Prostate gland (tissue), 2 donors: ENCODE data around the gene UBE2J1.

ENCODE experiments used
- POLR2A ChIP-seq: fragments of 450-650 bp; IDR thresholded peaks from one replicate; pipeline ENCODE4 v1.6.1; 2016; ENCODE audit warnings: antibody characterized with exemption, mild to moderate bottlenecking
- POLR2AphosphoS5 ChIP-seq: sonication (generic); formaldehyde crosslinking; IDR thresholded peaks from one replicate; pipeline ENCODE4 v1.6.1; 2017; ENCODE audit warnings: antibody characterized with exemption
- TF ChIP-seq, protein P1 (sequence below), 4 experiments: fragments of 200-600 bp in 2 of 4; fragments of 450-650 bp in 2 of 4; sonication (generic) in 2 of 4; IDR thresholded peaks; 1 replicate in 3 of 4; 2 replicates in 1 of 4; pipeline ENCODE4 v1.5.1; 2016 to 2019; ENCODE audit warnings: antibody characterized with exemption in 4 of 4, mild to moderate bottlenecking in 2 of 4, moderate library complexity in 2 of 4

GRCh38 chr6:89330910-89331309 lies 21.6 kb downstream of the UBE2J1 start:
- no peak for TF ChIP-seq POLR2A
- TF ChIP-seq, protein P1, sequence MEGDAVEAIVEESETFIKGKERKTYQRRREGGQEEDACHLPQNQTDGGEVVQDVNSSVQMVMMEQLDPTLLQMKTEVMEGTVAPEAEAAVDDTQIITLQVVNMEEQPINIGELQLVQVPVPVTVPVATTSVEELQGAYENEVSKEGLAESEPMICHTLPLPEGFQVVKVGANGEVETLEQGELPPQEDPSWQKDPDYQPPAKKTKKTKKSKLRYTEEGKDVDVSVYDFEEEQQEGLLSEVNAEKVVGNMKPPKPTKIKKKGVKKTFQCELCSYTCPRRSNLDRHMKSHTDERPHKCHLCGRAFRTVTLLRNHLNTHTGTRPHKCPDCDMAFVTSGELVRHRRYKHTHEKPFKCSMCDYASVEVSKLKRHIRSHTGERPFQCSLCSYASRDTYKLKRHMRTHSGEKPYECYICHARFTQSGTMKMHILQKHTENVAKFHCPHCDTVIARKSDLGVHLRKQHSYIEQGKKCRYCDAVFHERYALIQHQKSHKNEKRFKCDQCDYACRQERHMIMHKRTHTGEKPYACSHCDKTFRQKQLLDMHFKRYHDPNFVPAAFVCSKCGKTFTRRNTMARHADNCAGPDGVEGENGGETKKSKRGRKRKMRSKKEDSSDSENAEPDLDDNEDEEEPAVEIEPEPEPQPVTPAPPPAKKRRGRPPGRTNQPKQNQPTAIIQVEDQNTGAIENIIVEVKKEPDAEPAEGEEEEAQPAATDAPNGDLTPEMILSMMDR (IDR thresholded peaks at IDR 0.05) = no peak
- no peak for TF ChIP-seq POLR2AphosphoS5
